HG03097 (cell line): ENCODE results near the gene TMEM86A.

Source experiments
- ATAC-seq: cut with Tn5 transposase; IDR thresholded peaks from one replicate; pipeline ENCODE4 v1.9.1; 2021; ENCODE audit not compliant: unreplicated experiment, low FRiP score

Gene TMEM86A

GRCh38 chr11:18721561-18722292 lies 23.1 kb downstream of the TMEM86A start:
- peak; percentile 49 for ATAC-seq

- ATAC-seq = no peak
These were observed 23.7 kb downstream of the TMEM86A start for GRCh38 chr11:18722293-18722637.

GRCh38 chr11:18723991-18724390 lies 25.4 kb downstream of the TMEM86A start:
- no peak for ATAC-seq

- no peak for ATAC-seq
These were observed 27.5 kb downstream of the TMEM86A start, which contains the start of gene IGSF22 for GRCh38 chr11:18726040-18726439. Gene IGSF22, minus strand, starts transcription at chr11:18726188. Its CDS starts 1,952 bp downstream, at chr11:18724236.

- ATAC-seq = no peak
These were observed 29.1 kb downstream of the TMEM86A start for GRCh38 chr11:18727479-18728236.

- no peak for ATAC-seq
These were observed 30.1 kb downstream of the TMEM86A start for GRCh38 chr11:18728658-18729057.

GRCh38 chr11:18729426-18729825 lies 30.8 kb downstream of the TMEM86A start:
- no peak for ATAC-seq

GRCh38 chr11:18730020-18730419 lies 31.4 kb downstream of the TMEM86A start:
- ATAC-seq = no peak

GRCh38 chr11:18731441-18731840 lies 32.9 kb downstream of the TMEM86A start:
- no peak for ATAC-seq

- ATAC-seq = no peak
These were observed 33.6 kb downstream of the TMEM86A start for GRCh38 chr11:18731949-18732821.

- ATAC-seq = no peak
These were observed 34.6 kb downstream of the TMEM86A start for GRCh38 chr11:18733202-18733601.

GRCh38 chr11:18736590-18737148 lies 38.1 kb downstream of the TMEM86A start:
- no peak for ATAC-seq

- ATAC-seq = no peak
These were observed 39.1 kb downstream of the TMEM86A start for GRCh38 chr11:18737642-18738041.

GRCh38 chr11:18739685-18740084 lies 41.1 kb downstream of the TMEM86A start:
- ATAC-seq = no peak

GRCh38 chr11:18741783-18742182 lies 43.2 kb downstream of the TMEM86A start:
- no peak for ATAC-seq

- no peak for ATAC-seq
These were observed 44.8 kb downstream of the TMEM86A start for GRCh38 chr11:18743365-18743764.

GRCh38 chr11:18743900-18744514 lies 45.4 kb downstream of the TMEM86A start:
- no peak for ATAC-seq

GRCh38 chr11:18745251-18745650 lies 46.7 kb downstream of the TMEM86A start:
- no peak for ATAC-seq

- ATAC-seq = no peak
These were observed 50.3 kb downstream of the TMEM86A start for GRCh38 chr11:18748766-18749365.
